Measurements from ENCODE around the gene SH3RF3.

DNA sequence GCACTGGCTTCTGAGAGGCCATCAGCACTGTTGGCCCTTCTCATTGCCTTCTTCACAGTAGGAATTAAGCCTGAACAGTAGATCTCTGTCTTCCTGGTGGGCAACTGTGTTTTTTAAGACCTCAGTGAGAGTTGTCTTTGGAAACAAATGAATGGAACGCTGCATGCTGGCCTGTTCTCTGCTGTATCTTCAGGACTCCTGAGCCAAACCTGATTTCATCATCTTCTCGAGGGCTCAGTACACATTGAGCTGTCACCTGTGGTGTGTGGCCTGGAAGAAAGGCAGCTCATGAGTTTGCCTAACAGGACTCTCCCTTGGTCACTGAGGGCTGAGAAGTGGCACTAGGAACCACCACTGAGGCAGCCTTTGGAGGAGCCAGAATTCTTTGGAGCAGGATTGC, 39.7 kb downstream of the SH3RF3 start:
- TF ChIP-seq, protein P1, sequence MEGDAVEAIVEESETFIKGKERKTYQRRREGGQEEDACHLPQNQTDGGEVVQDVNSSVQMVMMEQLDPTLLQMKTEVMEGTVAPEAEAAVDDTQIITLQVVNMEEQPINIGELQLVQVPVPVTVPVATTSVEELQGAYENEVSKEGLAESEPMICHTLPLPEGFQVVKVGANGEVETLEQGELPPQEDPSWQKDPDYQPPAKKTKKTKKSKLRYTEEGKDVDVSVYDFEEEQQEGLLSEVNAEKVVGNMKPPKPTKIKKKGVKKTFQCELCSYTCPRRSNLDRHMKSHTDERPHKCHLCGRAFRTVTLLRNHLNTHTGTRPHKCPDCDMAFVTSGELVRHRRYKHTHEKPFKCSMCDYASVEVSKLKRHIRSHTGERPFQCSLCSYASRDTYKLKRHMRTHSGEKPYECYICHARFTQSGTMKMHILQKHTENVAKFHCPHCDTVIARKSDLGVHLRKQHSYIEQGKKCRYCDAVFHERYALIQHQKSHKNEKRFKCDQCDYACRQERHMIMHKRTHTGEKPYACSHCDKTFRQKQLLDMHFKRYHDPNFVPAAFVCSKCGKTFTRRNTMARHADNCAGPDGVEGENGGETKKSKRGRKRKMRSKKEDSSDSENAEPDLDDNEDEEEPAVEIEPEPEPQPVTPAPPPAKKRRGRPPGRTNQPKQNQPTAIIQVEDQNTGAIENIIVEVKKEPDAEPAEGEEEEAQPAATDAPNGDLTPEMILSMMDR (IDR thresholded peaks at IDR 0.05): no peak
- TF ChIP-seq POLR2A (IDR thresholded peaks at IDR 0.05): no peak

Measured in vagina (tissue), 2 donors.